ENCODE results near the gene GRIK2. TPM values are rescaled to one million over a fixed set of nuclear protein-coding genes. Genes with fewer than 3 reads are reported as not detected.
A peak's percentile ranks its signal among the peaks of the same experiment; 100 is the strongest.
"Not testable (repeated sequence)": the region's sequence is repeated elsewhere in the genome, so short reads cannot be mapped to it uniquely, and the experiment has no call there.

Gene GRIK2
- total RNA-seq, result 1 to 10 TPM; 1.2 to 7.0 (median 5.1) TPM
- polyA plus RNA-seq, result 1 to 10 TPM in 1 of 2 donors, under 1 TPM in 1; 0.33 to 3.4 TPM
- long read RNA-seq, donor 1, partial matches to known transcripts, result 0 of 1 reads
- long read RNA-seq, donor 1, other reads (novel, unspliced or antisense), result 1 of 1 reads
- long read RNA-seq, donor 2, partial matches to known transcripts, result 0 of 2 reads
- long read RNA-seq, donor 2, other reads (novel, unspliced or antisense), result 2 of 2 reads
- long read RNA-seq, donor 3, result 0 reads

DNA sequence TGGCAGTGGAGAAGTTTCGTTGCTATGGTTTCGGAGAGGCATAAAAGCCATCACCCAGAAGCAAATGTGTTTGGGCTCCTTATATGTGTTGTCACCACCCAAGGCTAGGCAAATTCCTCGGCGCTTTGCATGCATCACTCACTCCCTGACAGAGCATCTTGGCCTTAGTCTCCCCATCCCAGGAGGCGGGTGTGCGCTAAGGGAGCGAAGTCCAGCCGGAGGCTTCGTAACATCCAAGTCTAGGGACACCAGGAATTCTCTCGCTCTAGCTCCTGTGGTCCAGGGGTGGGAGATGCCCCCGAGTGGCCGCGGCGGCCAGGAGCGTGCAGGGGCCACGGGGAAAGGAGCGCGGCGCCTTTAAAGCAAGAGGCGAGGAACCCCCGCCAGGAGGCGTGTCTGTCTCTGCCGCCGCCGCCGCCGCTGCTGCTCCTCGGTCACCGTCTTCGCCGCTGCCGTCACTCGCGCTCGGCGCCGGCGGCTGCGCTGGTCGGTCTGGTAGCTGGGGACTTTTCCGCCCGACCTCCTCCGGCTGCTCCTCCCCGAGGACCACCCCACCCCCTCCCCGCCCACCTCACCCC is at the start of gene GRIK2:
Gene GRIK2, plus strand, starts transcription at position 458 of the 578 bp plus-strand sequence.
- no peaks in the 10 kb centered on the region for H3K9me3 ChIP-seq
- peak within 1 kb of the TSS in 1 of 12 donors; percentile 12 for H3K27ac ChIP-seq
- TF ChIP-seq, protein P1, sequence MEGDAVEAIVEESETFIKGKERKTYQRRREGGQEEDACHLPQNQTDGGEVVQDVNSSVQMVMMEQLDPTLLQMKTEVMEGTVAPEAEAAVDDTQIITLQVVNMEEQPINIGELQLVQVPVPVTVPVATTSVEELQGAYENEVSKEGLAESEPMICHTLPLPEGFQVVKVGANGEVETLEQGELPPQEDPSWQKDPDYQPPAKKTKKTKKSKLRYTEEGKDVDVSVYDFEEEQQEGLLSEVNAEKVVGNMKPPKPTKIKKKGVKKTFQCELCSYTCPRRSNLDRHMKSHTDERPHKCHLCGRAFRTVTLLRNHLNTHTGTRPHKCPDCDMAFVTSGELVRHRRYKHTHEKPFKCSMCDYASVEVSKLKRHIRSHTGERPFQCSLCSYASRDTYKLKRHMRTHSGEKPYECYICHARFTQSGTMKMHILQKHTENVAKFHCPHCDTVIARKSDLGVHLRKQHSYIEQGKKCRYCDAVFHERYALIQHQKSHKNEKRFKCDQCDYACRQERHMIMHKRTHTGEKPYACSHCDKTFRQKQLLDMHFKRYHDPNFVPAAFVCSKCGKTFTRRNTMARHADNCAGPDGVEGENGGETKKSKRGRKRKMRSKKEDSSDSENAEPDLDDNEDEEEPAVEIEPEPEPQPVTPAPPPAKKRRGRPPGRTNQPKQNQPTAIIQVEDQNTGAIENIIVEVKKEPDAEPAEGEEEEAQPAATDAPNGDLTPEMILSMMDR (IDR thresholded peaks at IDR 0.05), result peak in 11 of 12 donors; percentile 9 to 48 (median 26)
- TF ChIP-seq POLR2A (IDR thresholded peaks at IDR 0.05), result no peak
- H3K4me3 ChIP-seq, result peak within 1 kb of the TSS; percentile 36 to 56 (median 48)
- ATAC-seq (peak in 3 of 4 donors; percentile 78 to 92 (median 78)), DNase-seq (peak in 3 of 5 donors; percentile 36 to 58 (median 52))
- peaks cover 0 to 21% (median 1%) of the 10 kb centered on the region in 12 donors for H3K4me1 ChIP-seq
- intact Hi-C loops (cut with DNase I), result loop anchor here in 1 of 10 donors (10.0 kb wide), 1 partner anchor 351 kb away; no protein-coding TSS in a partner anchor
- peaks cover 8 to 62% (median 32%) of the 10 kb centered on the region in 9 donors for H3K27me3 ChIP-seq
- no peaks in the 10 kb centered on the region for H3K36me3 ChIP-seq
- WGBS, 4 donors, result 1 to 2% (median 1%) methylated on average over 14 to 45 of the region's 45 CpGs

DNA sequence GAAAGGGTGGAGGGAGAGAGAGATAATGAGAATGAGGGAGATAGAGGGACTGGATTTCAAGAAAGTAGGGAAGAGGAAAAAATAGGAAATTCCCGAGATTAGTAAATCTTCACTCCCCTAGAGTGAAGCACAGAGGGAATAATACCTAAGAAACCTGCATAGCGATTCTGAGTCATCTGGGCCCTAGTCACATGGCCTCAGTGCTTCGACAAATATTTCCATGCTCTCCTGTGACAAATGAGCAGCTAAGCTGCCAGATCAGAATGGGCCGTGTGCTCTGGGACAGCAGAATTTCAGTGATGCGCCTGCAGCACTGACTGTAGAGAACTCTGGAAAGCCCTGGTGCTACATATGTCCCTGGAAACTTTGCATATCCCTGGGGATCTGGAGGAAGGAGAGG is 48.6 kb upstream of the GRIK2 start:
- Histone ChIP-seq H3K27ac (no peak overlapping the region), H3K36me3 (no peaks in the 10 kb centered on the region), H3K27me3 (no peaks in the 10 kb centered on the region), H3K4me1 (no peaks in the 10 kb centered on the region), H3K9me3 (no peaks in the 10 kb centered on the region), H3K4me3 (no peak overlapping the region)
- no peak for DNase-seq
- intact Hi-C loops (cut with DNase I), result no loop called here
- WGBS, 4 donors, result 41 to 43% (median 43%) methylated on average over 5 of the region's 5 CpGs
- TF ChIP-seq, protein P1 (IDR thresholded peaks at IDR 0.05), result no peak
- no peak for TF ChIP-seq POLR2A (IDR thresholded peaks at IDR 0.05)
- ATAC-seq, result no peak

DNA sequence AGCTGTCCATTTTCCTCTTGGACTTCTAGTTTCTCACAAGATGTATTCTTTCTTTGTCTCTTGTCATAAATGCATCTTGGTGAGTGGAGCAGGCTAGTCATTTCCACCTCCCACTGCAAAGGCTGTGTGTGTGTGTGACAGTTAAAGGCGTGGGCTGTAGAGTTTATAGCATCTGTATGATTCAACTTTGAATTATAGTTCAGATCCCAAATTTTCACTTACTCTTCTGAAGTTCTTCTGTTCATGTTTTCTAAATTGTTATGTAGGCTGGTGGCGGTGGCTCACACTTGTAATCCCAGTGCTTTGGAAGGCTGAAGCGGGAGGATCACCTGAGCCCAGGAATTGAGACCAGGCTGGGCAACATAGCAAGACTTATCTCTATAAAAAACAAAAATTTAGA is 44.7 kb upstream of the GRIK2 start:
- DNase-seq, result no peak
- no peaks in the 10 kb centered on the region for H3K4me1 ChIP-seq
- H3K36me3 ChIP-seq, result no peaks in the 10 kb centered on the region
- H3K4me3 ChIP-seq, result no peak overlapping the region
- TF ChIP-seq, protein P1 (IDR thresholded peaks at IDR 0.05), result no peak
- no peak for TF ChIP-seq POLR2A (IDR thresholded peaks at IDR 0.05)
- no peak overlapping the region for H3K27ac ChIP-seq
- ATAC-seq, result no peak
- intact Hi-C loops (cut with DNase I), result no loop called here
- H3K9me3 ChIP-seq, result no peaks in the 10 kb centered on the region
- WGBS, 4 donors, result 79 to 84% (median 82%) methylated on average over 3 of the region's 3 CpGs
- no peaks in the 10 kb centered on the region for H3K27me3 ChIP-seq

DNA sequence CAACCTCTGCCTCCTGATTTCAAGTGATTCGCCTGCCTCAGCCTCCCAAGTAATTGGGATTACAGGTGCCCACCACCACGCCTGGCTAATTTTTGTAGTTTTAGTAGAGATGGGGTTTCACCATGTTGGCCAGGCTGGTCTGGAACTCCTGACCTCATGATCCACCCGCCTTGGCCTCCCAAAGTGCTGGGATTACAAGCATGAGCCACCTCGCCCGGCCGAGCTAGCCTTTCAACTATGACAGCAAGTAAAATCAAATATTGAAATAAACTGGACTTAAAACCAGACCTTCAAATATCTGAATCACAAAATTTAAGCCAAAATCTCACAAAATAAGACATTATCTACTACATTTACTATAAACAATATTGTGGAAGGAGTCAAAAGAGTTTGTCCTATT is 42.9 kb upstream of the GRIK2 start:
- ATAC-seq; H3K27ac ChIP-seq; H3K4me1 ChIP-seq; H3K36me3 ChIP-seq; H3K27me3 ChIP-seq; H3K9me3 ChIP-seq; DNase-seq; intact Hi-C loops (cut with DNase I); H3K4me3 ChIP-seq: not testable (repeated sequence)
- 80 to 85% (median 81%) methylated on average over 6 of the region's 6 CpGs for WGBS, 4 donors

All from heart left ventricle (tissue), 16 donors.